ENCODE data around the gene ABLIM1.

The ABLIM1 gene

GRCh38 chr10:114648368-114648767, 9.7 kb downstream of the ABLIM1 start:
- TF ChIP-seq ZBTB7A (IDR thresholded peaks at IDR 0.05; ENCODE audit: low read depth) = no peak
- no peak for TF ChIP-seq TAF1 (IDR thresholded peaks at IDR 0.05; ENCODE audit: low read depth)
- no peak for TF ChIP-seq EP300 (IDR thresholded peaks at IDR 0.05; ENCODE audit: borderline replicate concordance)
- no peak for TF ChIP-seq EGR1 (IDR thresholded peaks at IDR 0.05)
- no peak for TF ChIP-seq FOXM1 (IDR thresholded peaks at IDR 0.05; ENCODE audit: borderline replicate concordance, low read depth)
- TF ChIP-seq NFIC (IDR thresholded peaks at IDR 0.05) = no peak
- no peak for TF ChIP-seq CEBPB (IDR thresholded peaks at IDR 0.05)
- no peak for TF ChIP-seq CREB1 (IDR thresholded peaks at IDR 0.05; ENCODE audit: low read depth)
- TF ChIP-seq TCF12 (IDR thresholded peaks at IDR 0.05; ENCODE audit: low read depth) = no peak
- no peak for TF ChIP-seq TEAD4 (IDR thresholded peaks at IDR 0.05)

- TF ChIP-seq NFIC (IDR thresholded peaks at IDR 0.05) (no peak), CREB1 (IDR thresholded peaks at IDR 0.05; ENCODE audit: low read depth) (no peak), ZBTB7A (IDR thresholded peaks at IDR 0.05; ENCODE audit: low read depth) (no peak), YY1 (IDR thresholded peaks at IDR 0.05; ENCODE audit: low read depth) (no peak), REST (IDR thresholded peaks at IDR 0.05; ENCODE audit: low read depth) (no peak), RAD21 (IDR thresholded peaks at IDR 0.05; ENCODE audit: low read depth) (no peak), MAX (IDR thresholded peaks at IDR 0.05) (no peak)
Observed at GRCh38 chr10:114647545-114648138, 10.4 kb downstream of the ABLIM1 start.

- TF ChIP-seq REST (IDR thresholded peaks at IDR 0.05; ENCODE audit: low read depth) (no peak), CEBPB (IDR thresholded peaks at IDR 0.05) (no peak), RAD21 (IDR thresholded peaks at IDR 0.05; ENCODE audit: low read depth) (no peak), TEAD4 (IDR thresholded peaks at IDR 0.05) (no peak), YY1 (IDR thresholded peaks at IDR 0.05; ENCODE audit: low read depth) (no peak), TAF1 (IDR thresholded peaks at IDR 0.05; ENCODE audit: low read depth) (no peak), USF1 (IDR thresholded peaks at IDR 0.05) (no peak), EP300 (IDR thresholded peaks at IDR 0.05; ENCODE audit: borderline replicate concordance) (no peak), ZBTB7A (IDR thresholded peaks at IDR 0.05; ENCODE audit: low read depth) (no peak), MAX (IDR thresholded peaks at IDR 0.05) (no peak), NFIC (IDR thresholded peaks at IDR 0.05) (no peak), EGR1 (IDR thresholded peaks at IDR 0.05) (no peak), CREB1 (IDR thresholded peaks at IDR 0.05; ENCODE audit: low read depth) (no peak), TCF12 (IDR thresholded peaks at IDR 0.05; ENCODE audit: low read depth) (no peak), FOXM1 (IDR thresholded peaks at IDR 0.05; ENCODE audit: borderline replicate concordance, low read depth) (no peak)
Observed at GRCh38 chr10:114646426-114646825, 11.6 kb downstream of the ABLIM1 start.

- TF ChIP-seq TAF1 (IDR thresholded peaks at IDR 0.05; ENCODE audit: low read depth) = no peak
- TF ChIP-seq TCF12 (IDR thresholded peaks at IDR 0.05; ENCODE audit: low read depth) = no peak
- TF ChIP-seq USF1 (IDR thresholded peaks at IDR 0.05) = no peak
- no peak for TF ChIP-seq MAX (IDR thresholded peaks at IDR 0.05)
- no peak for TF ChIP-seq RAD21 (IDR thresholded peaks at IDR 0.05; ENCODE audit: low read depth)
- no peak for TF ChIP-seq CREB1 (IDR thresholded peaks at IDR 0.05; ENCODE audit: low read depth)
- no peak for TF ChIP-seq ZBTB7A (IDR thresholded peaks at IDR 0.05; ENCODE audit: low read depth)
- no peak for TF ChIP-seq REST (IDR thresholded peaks at IDR 0.05; ENCODE audit: low read depth)
- TF ChIP-seq CEBPB (IDR thresholded peaks at IDR 0.05) = no peak
- no peak for TF ChIP-seq NFIC (IDR thresholded peaks at IDR 0.05)
- no peak for TF ChIP-seq EGR1 (IDR thresholded peaks at IDR 0.05)
- TF ChIP-seq TEAD4 (IDR thresholded peaks at IDR 0.05) = no peak
- TF ChIP-seq EP300 (IDR thresholded peaks at IDR 0.05; ENCODE audit: borderline replicate concordance) = no peak
- no peak for TF ChIP-seq YY1 (IDR thresholded peaks at IDR 0.05; ENCODE audit: low read depth)
- no peak for TF ChIP-seq FOXM1 (IDR thresholded peaks at IDR 0.05; ENCODE audit: borderline replicate concordance, low read depth)
Observed at GRCh38 chr10:114645706-114646105, 12.4 kb downstream of the ABLIM1 start.

All from Ishikawa (cell line).